Subcutaneous adipose tissue (tissue), 4 donors: ENCODE results near the gene FGF14. TPM values are rescaled to one million over a fixed set of nuclear protein-coding genes. Genes with fewer than 3 reads are reported as not detected.

Experiments
- total RNA-seq, 4 donors: library from RNA; depleted of rRNA; stranded (reverse); fragments of >200 nt; gene quantifications; one replicate each; pipeline ENCODE4 v1.1.0, GENCODE V29; 2016
- TF ChIP-seq, protein P1 (sequence below): fragments of 450-650 bp; IDR thresholded peaks from one replicate; pipeline ENCODE4 v1.5.1; 2016; ENCODE audit warnings: low read depth, mild to moderate bottlenecking, control low read depth, antibody characterized with exemption, moderate library complexity

Gene FGF14
- total RNA-seq, 4 donors from 2014 or later = 0.17 to 3.6 (median 0.93) TPM

DNA sequence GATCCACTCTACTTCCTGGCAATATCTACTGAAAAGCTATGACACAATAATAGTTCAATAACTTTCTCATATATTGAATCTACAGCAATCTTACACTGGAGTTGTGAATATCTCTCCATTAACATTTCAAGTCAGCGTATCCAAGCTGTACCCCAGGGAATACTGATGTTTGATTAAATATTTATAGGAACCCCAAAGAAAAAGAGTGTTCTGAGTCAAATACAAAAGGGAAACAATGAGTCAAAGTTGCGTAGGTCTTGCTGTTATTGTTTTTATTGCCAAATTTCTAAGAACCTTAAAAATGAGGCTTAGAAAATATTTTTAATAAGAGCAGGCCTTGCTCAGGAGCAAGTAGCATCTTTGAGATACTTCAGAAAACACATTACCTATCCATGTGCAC lies 415.5 kb downstream of the FGF14 start:
- TF ChIP-seq, protein P1, sequence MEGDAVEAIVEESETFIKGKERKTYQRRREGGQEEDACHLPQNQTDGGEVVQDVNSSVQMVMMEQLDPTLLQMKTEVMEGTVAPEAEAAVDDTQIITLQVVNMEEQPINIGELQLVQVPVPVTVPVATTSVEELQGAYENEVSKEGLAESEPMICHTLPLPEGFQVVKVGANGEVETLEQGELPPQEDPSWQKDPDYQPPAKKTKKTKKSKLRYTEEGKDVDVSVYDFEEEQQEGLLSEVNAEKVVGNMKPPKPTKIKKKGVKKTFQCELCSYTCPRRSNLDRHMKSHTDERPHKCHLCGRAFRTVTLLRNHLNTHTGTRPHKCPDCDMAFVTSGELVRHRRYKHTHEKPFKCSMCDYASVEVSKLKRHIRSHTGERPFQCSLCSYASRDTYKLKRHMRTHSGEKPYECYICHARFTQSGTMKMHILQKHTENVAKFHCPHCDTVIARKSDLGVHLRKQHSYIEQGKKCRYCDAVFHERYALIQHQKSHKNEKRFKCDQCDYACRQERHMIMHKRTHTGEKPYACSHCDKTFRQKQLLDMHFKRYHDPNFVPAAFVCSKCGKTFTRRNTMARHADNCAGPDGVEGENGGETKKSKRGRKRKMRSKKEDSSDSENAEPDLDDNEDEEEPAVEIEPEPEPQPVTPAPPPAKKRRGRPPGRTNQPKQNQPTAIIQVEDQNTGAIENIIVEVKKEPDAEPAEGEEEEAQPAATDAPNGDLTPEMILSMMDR = no peak

DNA sequence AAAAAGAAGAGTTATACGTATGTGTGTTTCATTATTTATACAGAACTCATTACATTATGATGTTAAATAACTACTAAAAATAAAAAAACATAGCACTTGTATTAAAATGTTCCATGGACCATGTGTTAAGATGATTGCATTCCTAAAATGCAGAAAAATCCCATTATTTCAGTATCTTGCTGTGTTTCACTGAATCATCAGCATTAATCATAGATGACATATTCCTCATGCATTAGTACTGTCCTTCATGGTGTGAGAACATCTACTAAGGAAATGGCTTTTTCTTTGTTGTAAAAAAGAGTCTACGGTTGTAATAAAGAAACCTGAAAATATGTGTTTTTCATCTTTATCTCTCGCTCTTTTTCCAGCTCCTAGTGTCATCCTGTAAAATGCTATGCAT lies 416.5 kb downstream of the FGF14 start:
- TF ChIP-seq, protein P1 = no peak

DNA sequence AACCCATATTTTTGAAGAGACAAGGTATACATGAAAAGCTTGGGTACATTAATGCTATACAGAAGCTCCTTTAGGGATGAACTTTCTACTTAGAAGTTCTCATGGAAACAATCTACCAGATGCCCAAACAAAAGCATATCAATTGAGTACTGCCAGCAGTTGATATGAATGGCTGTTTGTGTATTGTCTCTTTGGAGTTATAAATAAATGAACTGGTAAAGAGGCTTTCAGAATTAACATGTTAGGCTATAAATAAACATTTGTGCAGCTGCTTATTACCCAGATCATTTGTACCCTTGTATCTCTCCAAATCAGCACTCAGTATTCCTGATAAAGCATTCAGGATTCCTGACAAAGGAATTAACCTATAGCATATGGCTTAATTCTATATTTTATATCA lies 418.9 kb downstream of the FGF14 start:
- TF ChIP-seq, protein P1 = no peak

DNA sequence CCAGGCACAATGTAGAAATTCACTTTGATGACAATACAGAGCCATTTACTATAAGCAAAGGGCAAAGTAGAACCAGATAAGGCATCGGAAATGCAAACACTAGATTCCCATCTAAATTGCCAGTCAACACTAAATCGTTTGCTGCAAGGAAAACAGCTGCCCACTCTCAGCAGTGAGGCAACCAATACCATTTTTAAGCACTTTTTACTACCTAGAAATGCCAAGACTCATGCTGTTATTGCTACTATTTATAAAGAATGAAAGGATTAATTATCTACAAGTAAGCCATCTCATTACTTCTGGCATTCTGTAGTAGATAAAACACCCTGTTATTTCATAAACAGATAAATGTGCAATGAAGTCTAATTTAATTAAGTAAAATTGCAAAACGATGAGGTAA lies 422.0 kb downstream of the FGF14 start:
- TF ChIP-seq, protein P1 = no peak

DNA sequence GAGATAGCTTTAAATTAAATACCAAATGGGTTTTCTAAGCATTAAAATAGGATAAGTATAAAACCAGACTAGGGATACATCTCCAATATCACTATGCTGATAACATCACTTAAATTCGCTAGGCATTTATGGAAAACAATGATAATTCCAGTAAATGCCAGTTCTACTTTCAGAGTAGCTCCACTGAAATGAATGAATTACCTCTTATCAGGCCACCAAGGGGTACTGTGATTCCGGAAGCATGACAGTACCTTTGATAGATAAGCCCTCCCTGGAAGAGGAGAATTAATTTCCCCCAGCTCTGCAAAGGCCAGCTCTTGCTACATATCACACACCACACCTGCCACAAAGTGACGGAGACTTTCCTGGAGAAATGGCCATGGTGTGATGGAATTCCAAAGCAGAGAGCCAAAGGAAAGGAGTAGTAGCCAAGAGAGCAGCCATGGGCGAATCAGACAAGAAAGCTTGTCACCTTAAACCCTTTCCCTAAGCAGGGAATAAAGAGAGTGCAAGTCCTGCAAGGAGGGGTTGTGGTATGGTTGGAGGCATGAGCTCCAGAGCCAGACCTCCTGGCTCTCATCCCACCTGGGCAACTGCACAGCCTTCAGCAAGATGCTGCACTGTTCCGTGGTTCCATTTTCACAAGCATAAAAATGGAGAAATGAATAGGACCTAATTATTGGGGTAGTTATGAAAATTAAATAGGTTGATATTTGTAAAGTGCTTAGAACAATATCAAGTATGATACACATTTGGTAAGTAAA lies 423.1 kb downstream of the FGF14 start:
- TF ChIP-seq, protein P1 = no peak

DNA sequence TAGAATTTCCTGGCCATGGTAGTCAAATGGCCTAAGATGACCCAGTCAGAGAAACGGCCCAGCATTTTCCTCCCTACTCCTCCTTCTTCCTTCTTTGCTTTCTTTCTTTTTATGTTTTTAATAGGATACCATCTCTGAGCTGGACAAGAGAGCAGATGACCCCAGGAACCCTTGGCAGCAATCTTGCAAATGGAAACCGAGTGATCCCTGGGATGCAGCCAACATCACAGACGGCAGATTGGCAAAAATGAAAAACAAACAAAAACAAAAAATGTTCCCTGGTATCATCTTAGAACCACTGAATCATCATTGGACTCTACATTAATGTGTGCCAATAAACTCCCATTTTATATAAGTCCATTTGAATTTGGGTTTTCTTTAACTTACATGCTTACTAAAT lies 424.4 kb downstream of the FGF14 start:
- TF ChIP-seq, protein P1 = no peak

DNA sequence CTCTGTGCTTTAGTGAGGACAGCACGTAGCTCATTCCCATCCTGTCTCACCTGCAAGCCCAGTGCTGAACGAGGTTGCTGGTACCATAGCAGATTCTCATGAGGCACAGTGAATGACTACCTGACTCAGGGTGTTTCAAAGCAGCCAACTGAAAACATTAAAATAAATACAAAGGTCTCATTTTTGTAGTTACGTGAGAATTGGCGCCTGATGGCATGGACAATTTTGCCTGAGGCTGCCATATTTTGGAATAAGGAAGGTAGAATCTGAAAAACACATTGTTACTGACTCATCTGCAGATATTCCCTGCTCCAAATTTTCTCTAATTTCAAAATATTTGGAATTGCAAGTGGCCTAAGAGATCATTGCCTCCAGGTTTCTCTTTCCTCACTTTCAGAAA lies 429.7 kb downstream of the FGF14 start:
- TF ChIP-seq, protein P1 = no peak
